NT2/D1 (cell line): ENCODE measurements around the gene CGN.

Experiments used
- DNase-seq: peaks from one replicate; pipeline ENCODE4 v3.0.0-alpha.2; 2011; ENCODE audit warnings: low read depth, low spot score
- H3K27me3 ChIP-seq: 2 replicates; pipeline ENCODE4 v1.6.0; 2011; ENCODE audit warnings: mild to moderate bottlenecking; ENCODE audit not compliant: insufficient read length, insufficient read depth
- H3K36me3 ChIP-seq: 2 replicates; pipeline ENCODE4 v1.6.1; 2011; ENCODE audit warnings: mild to moderate bottlenecking, low read length, mixed read lengths; ENCODE audit not compliant: insufficient read depth, insufficient read length
- H3K4me1 ChIP-seq: 2 replicates; pipeline ENCODE4 v1.5.1; 2011; ENCODE audit not compliant: insufficient read depth, insufficient read length
- H3K4me3 ChIP-seq: 2 replicates; pipeline ENCODE4 v1.5.1; 2011; ENCODE audit warnings: low read depth; ENCODE audit not compliant: insufficient read length
- H3K9ac ChIP-seq: 2 replicates; pipeline ENCODE4 v1.6.0; 2011; ENCODE audit warnings: low read depth; ENCODE audit not compliant: insufficient read length
- H3K9me3 ChIP-seq: 2 replicates; pipeline ENCODE4 v1.5.1; 2011; ENCODE audit warnings: mild to moderate bottlenecking, low read length; ENCODE audit not compliant: insufficient read depth
- SUZ12 ChIP-seq: IDR thresholded peaks from 2 replicates; pipeline ENCODE4 v1.6.1; 2011; ENCODE audit not compliant: insufficient read length, insufficient read depth; ENCODE audit errors: extremely low read depth
- YY1 ChIP-seq: IDR thresholded peaks from 2 replicates; pipeline ENCODE4 v1.6.1; 2011; ENCODE audit not compliant: insufficient read length, insufficient read depth
- ZNF274 ChIP-seq: IDR thresholded peaks from 2 replicates; pipeline ENCODE4 v1.6.1; 2011; ENCODE audit warnings: mild to moderate bottlenecking, low read depth, low read length

CGN gene

DNA sequence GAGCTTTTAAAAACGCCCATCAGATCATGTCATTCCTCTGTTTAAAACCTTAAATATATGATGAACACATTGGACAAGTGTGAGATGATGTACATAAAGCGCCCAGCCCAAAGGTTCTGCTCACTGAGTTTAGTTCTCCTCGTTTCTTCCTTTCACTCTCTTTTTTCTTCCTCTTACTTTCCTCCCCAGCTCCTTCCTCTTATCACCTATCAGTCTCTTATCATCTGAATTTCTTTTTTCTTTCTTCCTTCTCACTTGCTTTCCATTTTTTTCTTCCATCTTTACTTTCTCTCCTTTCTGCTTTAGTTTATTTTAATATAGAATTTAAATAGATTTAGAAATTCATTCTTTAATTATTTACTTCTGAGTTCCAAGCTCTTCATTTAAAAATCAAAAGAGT lies 34.1 kb upstream of the CGN start:
- Histone ChIP-seq H3K4me1 (no peaks in the 10 kb centered on the region), H3K4me3 (no peak overlapping the region), H3K36me3 (no peaks in the 10 kb centered on the region), H3K9ac (no peak overlapping the region), H3K27me3 (no peaks in the 10 kb centered on the region), H3K9me3 (peaks cover 9% of the 10 kb centered on the region)
- DNase-seq, result no peak
- TF ChIP-seq YY1, result no peak
- no peak for TF ChIP-seq SUZ12
- TF ChIP-seq ZNF274, result no peak

DNA sequence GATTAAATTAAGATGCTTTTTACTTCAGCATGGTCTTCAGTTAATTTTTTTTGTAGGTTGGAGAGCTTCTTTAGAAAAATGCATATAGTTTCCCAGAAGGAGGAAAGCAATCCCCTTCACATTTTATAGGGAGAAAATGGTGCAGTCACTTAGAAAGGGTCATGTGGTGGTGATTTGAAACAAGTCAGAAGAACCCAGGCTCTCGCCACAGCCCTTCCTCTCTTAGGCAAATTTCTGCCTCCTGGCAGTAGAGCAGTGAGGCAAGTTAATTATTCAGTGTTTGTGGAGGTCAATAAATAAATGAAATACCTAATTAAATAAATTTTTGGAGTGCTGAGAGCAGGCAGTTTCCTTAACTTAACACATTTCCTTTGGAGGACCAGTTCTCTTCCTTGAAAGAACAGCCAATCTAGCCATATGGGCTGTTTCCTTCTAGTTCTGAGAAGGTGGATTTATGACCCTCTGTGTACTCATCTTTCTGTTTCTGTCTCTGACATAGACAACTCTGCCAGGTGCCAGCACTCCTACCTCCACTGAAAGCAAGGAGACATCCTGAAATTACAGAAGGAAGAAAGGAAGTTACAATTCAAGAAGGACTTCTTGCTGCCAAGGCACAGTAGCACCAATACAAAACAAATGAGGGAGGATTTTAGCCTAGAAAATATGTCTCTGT lies 32.9 kb upstream of the CGN start:
- H3K4me3 ChIP-seq, result no peak overlapping the region
- no peak for DNase-seq

DNA sequence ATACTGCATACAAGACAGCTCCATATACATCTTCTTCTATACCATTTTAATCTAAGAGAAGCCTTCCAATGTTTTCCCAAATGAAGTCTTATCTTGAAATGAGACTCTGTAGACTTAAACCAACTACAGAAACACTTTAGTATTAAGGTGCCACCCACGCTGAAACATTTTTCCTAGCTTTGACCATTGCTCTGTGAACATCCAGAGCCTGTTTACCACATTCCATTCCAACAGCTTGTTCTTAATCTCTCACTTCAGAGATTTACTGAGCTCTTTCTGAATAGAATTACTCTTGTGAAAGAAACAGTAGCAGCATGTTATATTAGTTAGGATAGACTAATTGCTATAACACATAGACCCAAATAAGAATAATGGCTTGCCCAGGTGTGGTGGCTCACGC lies 32.3 kb upstream of the CGN start:
- no peak for DNase-seq
- Histone ChIP-seq H3K9me3 (peaks cover 14% of the 10 kb centered on the region), H3K27me3 (no peaks in the 10 kb centered on the region), H3K4me1 (no peaks in the 10 kb centered on the region), H3K4me3 (no peak overlapping the region), H3K9ac (no peak overlapping the region), H3K36me3 (no peaks in the 10 kb centered on the region)
- TF ChIP-seq YY1 (no peak), ZNF274 (no peak), SUZ12 (no peak)

More for the DNA sequence above, 32.9 kb upstream of the CGN start:
- Histone ChIP-seq H3K9ac (no peak overlapping the region), H3K27me3 (no peaks in the 10 kb centered on the region), H3K9me3 (peaks cover 14% of the 10 kb centered on the region), H3K36me3 (no peaks in the 10 kb centered on the region), H3K4me1 (no peaks in the 10 kb centered on the region)
- TF ChIP-seq ZNF274, result no peak
- TF ChIP-seq SUZ12, result no peak
- no peak for TF ChIP-seq YY1

DNA sequence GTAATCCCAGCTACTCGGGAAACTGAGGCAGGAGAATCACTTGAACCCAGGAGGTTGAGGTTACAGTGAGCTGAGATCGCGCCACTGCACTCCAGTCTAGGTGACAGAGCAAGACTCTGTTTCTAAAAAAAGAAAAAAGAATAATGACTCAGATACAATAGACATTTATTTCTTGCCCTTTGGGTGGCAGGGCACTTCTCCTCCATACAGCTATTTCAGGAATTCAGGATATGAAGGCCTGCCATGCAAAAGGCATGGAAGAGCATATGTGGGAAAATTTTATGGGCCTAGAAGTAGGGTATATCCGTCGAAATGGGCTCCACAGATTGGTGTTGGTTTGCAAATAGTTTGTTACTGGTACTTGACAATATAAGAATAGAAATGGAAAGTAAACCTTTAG lies 31.7 kb upstream of the CGN start:
- Histone ChIP-seq H3K4me3 (no peak overlapping the region), H3K27me3 (no peaks in the 10 kb centered on the region), H3K36me3 (no peaks in the 10 kb centered on the region), H3K4me1 (no peaks in the 10 kb centered on the region), H3K9ac (no peak overlapping the region), H3K9me3 (peaks cover 14% of the 10 kb centered on the region)
- DNase-seq, result no peak
- no peak for TF ChIP-seq SUZ12
- no peak for TF ChIP-seq YY1
- no peak for TF ChIP-seq ZNF274

DNA sequence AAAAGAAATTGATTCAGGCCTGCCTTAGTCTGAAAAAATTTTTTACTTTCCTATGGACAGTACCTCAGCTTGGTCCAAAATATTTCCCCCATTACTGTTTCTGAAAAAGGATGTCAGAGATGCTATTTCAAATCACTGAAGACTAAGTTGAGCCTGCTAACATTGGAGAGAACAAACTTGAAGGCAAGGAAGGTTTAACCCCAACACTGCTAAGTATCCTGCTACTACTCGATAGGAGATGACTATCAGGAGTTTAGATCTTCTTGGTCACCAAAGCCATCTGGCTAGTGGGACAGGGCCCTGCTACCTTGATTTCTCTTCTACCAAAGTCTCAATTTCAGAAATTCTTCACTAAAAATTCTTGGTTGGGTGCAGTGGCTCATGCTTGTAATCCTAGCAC lies 29.2 kb upstream of the CGN start:
- no peak for DNase-seq
- H3K9me3 ChIP-seq, result peaks cover 14% of the 10 kb centered on the region
- H3K4me1 ChIP-seq, result no peaks in the 10 kb centered on the region
- H3K27me3 ChIP-seq, result no peaks in the 10 kb centered on the region
- H3K36me3 ChIP-seq, result no peaks in the 10 kb centered on the region
- no peak for TF ChIP-seq ZNF274
- TF ChIP-seq SUZ12, result no peak
- TF ChIP-seq YY1, result no peak
- H3K9ac ChIP-seq, result no peak overlapping the region
- no peak overlapping the region for H3K4me3 ChIP-seq

DNA sequence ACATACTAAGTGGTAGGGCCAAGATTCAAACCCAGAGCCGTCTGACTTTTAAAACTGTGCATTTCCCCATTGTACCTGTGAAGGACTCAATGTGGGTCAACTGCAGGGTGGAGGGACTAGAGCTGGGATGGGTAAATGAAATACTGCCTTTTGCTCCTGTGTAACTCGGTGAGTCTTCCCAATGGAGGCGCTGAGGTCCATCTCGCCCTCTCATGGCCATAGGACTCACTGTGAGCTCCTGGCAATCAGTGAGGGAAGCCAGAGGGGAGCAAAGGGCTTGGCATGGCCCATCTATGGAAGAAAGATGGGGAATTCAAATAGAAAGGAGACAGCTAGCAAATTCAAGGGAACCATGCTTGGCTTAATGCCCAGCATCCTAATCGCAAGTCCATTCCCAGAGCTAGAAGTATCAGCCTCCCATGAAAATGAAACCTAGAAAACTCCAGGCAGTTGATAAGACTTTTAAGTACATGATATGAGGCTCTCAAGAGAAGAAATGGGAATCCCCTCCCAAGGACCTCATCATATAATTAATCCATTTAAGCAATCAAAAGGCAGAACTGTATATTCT lies 25.4 kb upstream of the CGN start:
- no peak for DNase-seq
- TF ChIP-seq ZNF274 (no peak), SUZ12 (no peak), YY1 (no peak)

DNA sequence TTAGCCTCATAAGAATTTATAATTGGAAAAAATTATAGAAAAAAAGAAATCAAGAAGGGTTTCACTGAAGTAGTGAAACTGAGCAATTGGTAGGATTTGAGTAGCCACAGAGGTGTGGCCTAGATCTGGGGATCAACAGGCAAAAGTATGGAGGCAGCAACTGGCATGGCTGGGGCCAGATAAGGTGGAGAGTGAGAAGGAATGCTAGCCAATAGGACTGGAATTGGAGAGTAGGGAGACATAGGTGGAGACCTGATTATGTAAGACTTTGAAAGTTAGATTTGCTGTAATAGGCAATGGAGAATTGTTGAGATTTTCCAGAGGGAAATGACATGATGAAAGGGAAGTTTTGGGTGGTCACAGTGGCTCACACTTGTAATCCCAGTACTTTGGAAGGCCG lies 24.6 kb upstream of the CGN start:
- H3K4me3 ChIP-seq, result no peak overlapping the region
- TF ChIP-seq SUZ12, result no peak
- no peak for TF ChIP-seq YY1
- TF ChIP-seq ZNF274, result no peak
- H3K27me3 ChIP-seq, result no peaks in the 10 kb centered on the region
- no peaks in the 10 kb centered on the region for H3K4me1 ChIP-seq
- H3K9me3 ChIP-seq, result peaks cover 10% of the 10 kb centered on the region
- no peaks in the 10 kb centered on the region for H3K36me3 ChIP-seq
- no peak for DNase-seq
- H3K9ac ChIP-seq, result no peak overlapping the region

More for the DNA sequence above, 25.4 kb upstream of the CGN start:
- H3K4me1 ChIP-seq, result no peaks in the 10 kb centered on the region
- peaks cover 14% of the 10 kb centered on the region for H3K9me3 ChIP-seq
- H3K4me3 ChIP-seq, result no peak overlapping the region
- no peaks in the 10 kb centered on the region for H3K27me3 ChIP-seq
- no peak overlapping the region for H3K9ac ChIP-seq
- H3K36me3 ChIP-seq, result no peaks in the 10 kb centered on the region

DNA sequence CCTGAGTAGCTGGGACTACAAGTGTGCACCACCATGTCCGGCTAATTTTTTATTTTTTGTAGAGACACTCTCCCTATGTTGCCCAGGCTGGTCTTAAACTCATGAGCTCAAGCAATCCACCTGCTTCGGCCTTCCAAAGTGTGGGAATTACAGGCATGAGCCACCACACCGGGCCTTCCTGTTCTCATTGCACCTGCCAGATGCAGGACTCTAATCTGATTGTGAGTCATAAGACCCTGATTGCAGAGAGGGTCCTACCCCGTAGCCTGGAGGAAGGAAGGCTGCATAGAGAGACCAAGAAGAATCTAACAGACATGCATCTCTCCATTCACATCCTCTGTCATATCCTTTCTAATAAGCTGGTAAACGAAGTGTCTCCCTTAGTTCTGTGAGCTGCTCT lies 19.5 kb upstream of the CGN start:
- H3K27me3 ChIP-seq, result no peaks in the 10 kb centered on the region
- no peak overlapping the region for H3K4me3 ChIP-seq
- H3K9me3 ChIP-seq, result no peaks in the 10 kb centered on the region
- no peaks in the 10 kb centered on the region for H3K36me3 ChIP-seq
- no peak for DNase-seq
- TF ChIP-seq SUZ12 (no peak), ZNF274 (no peak), YY1 (no peak)
- H3K9ac ChIP-seq, result no peak overlapping the region
- H3K4me1 ChIP-seq, result no peaks in the 10 kb centered on the region
